GM12865 (cell line): ENCODE results near the gene MYO1E.
"Not testable (repeated sequence)": the region's sequence is repeated elsewhere in the genome, so short reads cannot be mapped to it uniquely, and the experiment has no call there.

Experiments used
- DNase-seq: peaks from one replicate; pipeline ENCODE4 v3.0.0; 2010; ENCODE audit warnings: low read depth
- H3K4me3 ChIP-seq: 2 replicates; pipeline ENCODE4 v1.5.1; 2011; ENCODE audit warnings: mild to moderate bottlenecking, low read depth, low read length, control low read depth
- TF ChIP-seq, protein P1 (sequence below): IDR thresholded peaks from 2 replicates; pipeline ENCODE4 v1.5.1; 2011; ENCODE audit warnings: low read length, control low read depth, low read depth, inconsistent platforms; ENCODE audit not compliant: insufficient read depth; ENCODE audit errors: missing control alignments

MYO1E gene

DNA sequence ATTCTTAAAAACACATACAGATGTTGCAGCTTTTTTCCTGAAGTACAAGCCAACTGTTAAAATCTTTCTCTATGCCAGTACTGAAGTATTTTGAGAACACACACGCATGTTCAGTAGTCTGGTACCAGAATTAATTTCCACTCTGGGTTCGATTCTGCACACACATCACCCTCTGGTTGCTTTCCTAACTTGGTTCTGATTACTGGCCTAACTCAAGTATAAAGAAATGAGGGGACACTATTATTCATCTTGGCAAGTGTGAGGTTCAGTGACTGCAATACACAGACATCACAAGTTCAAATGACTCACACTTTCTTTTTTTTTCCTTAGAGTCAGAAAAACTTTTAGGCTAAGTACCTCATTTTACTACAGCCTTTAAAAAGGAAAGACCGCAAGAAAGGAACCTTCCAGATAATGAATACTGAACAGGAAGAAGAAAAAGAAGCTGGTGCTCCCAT lies 203.4 kb downstream of the MYO1E start:
- DNase-seq = no peak

DNA sequence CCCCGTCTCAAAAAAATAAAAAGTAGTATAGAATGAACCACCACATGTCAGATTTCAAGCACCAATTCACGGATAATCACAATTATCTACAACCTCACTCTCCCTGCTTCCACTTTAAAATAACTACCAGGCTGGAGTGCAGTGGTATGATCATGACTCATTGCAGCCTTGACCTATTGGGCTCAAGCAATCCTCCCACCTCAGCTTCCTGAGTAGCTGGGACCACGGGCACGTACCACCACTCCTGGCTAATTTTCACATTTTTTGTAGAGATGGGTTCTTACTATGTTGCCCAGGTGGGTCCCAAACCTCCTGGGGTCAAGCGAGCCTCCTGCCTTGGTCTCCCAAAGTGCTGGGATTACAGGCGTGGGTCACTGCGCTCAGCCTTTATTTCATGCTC lies 204.1 kb downstream of the MYO1E start:
- TF ChIP-seq, protein P1, sequence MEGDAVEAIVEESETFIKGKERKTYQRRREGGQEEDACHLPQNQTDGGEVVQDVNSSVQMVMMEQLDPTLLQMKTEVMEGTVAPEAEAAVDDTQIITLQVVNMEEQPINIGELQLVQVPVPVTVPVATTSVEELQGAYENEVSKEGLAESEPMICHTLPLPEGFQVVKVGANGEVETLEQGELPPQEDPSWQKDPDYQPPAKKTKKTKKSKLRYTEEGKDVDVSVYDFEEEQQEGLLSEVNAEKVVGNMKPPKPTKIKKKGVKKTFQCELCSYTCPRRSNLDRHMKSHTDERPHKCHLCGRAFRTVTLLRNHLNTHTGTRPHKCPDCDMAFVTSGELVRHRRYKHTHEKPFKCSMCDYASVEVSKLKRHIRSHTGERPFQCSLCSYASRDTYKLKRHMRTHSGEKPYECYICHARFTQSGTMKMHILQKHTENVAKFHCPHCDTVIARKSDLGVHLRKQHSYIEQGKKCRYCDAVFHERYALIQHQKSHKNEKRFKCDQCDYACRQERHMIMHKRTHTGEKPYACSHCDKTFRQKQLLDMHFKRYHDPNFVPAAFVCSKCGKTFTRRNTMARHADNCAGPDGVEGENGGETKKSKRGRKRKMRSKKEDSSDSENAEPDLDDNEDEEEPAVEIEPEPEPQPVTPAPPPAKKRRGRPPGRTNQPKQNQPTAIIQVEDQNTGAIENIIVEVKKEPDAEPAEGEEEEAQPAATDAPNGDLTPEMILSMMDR = no peak
- DNase-seq = no peak
- no peak overlapping the region for H3K4me3 ChIP-seq

More for the DNA sequence above, 203.4 kb downstream of the MYO1E start:
- no peak overlapping the region for H3K4me3 ChIP-seq
- TF ChIP-seq, protein P1 = no peak

DNA sequence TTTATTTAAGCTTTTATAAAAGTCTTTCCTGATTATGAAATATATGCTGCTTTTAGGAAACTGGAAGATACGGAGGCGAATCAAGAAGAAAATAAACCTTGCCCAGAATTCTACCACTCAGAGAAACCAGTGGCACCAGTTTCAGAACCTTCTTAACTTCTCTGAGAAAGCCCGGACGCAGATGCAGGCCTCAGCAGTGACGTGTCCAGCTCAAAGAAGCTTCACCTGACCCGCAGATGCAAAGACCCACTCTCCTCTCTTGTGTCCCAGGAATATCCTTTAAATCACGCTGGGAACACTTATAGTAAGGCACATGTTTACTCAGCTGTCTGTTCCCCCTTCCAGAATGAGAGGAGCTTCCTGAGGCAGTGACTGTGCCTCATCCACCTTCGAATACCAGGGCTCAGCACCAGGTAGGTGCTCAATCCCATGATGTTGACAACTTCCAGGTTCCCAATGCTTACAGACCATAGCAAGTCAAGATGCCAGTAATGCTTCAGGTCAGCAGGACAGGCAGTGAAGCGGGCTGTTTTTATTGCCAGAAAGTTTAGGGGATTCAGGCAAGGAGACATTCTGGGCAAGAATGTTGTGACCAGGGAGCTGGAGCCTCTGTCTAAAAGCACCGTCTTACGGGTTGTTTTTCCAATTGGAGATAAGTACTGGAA lies 205.9 kb downstream of the MYO1E start:
- TF ChIP-seq, protein P1 = no peak
- no peak for DNase-seq

DNA sequence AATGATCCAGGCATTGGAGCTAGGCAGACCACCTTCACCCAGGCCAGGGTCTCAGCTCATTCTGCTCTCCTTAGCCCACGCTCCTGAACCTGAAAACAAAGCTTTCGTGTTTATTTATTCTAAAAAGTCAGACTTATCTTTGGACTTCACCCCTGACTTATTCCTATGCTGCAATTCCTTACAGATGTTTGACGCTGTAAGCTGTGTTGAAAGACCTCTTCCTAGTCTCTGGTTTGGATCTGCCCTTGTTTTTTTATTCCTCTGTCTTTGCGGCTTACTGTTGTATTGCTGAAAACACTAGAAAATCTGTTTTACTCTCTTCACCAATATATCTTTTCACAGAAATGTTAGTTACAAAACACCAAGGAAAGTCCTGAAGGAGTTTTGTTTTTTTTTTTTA lies 206.5 kb downstream of the MYO1E start:
- H3K4me3 ChIP-seq = no peak overlapping the region
- DNase-seq = no peak
- TF ChIP-seq, protein P1 = no peak

More for the DNA sequence above, 205.9 kb downstream of the MYO1E start:
- no peak overlapping the region for H3K4me3 ChIP-seq

DNA sequence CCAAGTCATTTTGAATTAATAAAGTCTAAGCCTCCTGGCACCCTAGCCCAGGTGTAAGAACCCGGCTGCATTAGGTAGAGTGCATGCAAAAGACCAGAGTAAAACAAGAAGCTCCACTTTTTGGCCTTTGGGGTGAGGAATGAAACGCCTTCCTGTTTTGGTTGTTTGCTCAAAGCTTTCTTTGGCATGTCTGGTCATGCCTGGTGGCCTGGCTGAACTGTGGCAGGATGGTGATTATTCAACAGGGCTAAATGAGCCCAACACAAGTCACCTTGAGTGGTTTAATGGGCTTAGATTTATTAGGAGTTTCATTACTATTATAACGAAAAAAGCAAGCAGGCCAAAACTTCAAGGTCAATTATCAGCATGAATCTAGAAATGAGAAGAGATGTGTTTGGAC lies 206.9 kb downstream of the MYO1E start:
- H3K4me3 ChIP-seq = no peak overlapping the region
- TF ChIP-seq, protein P1 = no peak
- DNase-seq = peak; percentile 62

DNA sequence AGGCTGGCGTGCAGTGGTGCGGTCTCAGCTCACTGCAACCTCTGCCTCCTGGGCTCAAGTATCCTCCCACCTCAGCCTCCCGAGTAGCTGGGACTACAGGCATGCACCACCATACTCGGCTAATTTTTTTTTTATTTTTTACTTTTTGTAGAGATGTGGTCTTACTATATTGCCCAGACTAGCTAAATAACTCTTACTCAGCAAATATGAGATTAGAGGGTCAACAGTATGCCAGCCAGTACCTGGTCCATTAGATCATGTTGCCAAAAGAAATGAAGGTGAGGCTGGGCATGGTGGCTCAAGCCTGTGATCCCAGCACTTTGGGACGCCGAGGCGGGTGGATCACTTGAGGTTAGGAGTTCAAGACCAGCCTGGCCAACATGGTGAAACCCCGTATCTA lies 210.6 kb downstream of the MYO1E start:
- not testable (repeated sequence) for H3K4me3 ChIP-seq

DNA sequence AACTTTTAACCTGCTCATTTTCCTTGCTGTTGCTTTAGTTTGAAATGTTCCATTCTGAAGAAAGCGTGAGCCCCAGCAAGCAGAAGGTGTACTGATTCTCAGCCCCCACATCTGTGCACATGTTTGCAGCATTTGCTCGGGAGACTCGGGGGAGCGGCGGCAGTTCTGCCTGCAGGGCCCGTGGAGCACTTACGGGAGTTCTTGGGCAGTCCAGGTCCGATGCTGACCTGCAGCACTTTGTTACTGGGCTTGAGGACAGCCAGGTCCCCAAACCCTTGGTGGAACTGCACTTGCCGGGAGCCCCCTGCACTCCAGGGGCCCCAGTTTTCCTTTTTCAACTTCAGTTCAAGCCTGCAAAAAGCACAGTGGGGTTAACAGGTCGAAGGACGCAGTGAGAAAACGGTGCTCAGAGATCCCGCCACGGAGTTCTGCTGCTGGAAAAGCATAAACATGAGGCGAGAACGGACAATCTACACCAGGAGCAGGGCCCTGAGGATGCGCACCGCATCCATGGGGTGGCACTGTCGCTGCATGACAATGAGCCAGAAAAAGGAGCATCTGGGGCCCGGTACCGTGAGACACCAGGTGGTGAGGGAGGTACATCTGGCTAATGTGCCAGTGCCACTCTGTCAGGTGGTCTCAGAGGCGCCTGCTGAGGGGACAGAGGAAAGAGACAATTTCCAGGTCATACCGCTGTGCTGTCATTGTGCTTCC lies 211.6 kb downstream of the MYO1E start:
- peak; percentile 30 for DNase-seq
- H3K4me3 ChIP-seq = no peak overlapping the region
- TF ChIP-seq, protein P1 = peak; percentile 25

More for the DNA sequence above, 210.6 kb downstream of the MYO1E start:
- not testable (repeated sequence) for DNase-seq
